T-helper 1 cell treated with Interleukin-12 subunit alpha and Interleukin-12 subunit beta and Interleukin-4 antibody, amounts not matched to agents 30 ng/mL and 1 ng/mL, for 36 hours (primary cell): Measurements from ENCODE around the gene INPP4A. TPM values are rescaled to one million over a fixed set of nuclear protein-coding genes. Genes with fewer than 3 reads are reported as not detected.

Source experiments
- intact Hi-C: fragments of 100-400 bp; cut with micrococcal nuclease; formaldehyde crosslinking; loops from one replicate; pipeline ENCODE4 v1.15.1; 2024
- total RNA-seq: library from RNA; stranded (reverse); gene quantifications from 2 replicates; pipeline ENCODE4 v1.2.3, GENCODE V29; 2022

Gene INPP4A
- total RNA-seq, 1 donor from 2014 or later: 174 TPM

- intact Hi-C loops: loop anchor here (5.0 to 10.0 kb wide), 3 partner anchors 162 to 894 kb away; partner anchors contain the start of genes INPP4A, TMEM131 and ZAP70
Observed at GRCh38 chr2:98606431-98606830, 161.8 kb downstream of the INPP4A start.

- intact Hi-C loops: loop anchor here (5.0 to 10.0 kb wide), 3 partner anchors 162 to 895 kb away; partner anchors contain the start of genes INPP4A, TMEM131 and ZAP70
Observed at GRCh38 chr2:98607104-98607503, 162.4 kb downstream of the INPP4A start.

- intact Hi-C loops: loop anchor here (1.0 to 10.0 kb wide), 13 partner anchors 27 to 895 kb away; partner anchors contain the start of genes C2orf15, EIF5B, INPP4A and LIPT1
Observed at GRCh38 chr2:98607741-98608115, 163.1 kb downstream of the INPP4A start.

- intact Hi-C loops: loop anchor here (1.0 to 10.0 kb wide), 13 partner anchors 26 to 896 kb away; partner anchors contain the start of genes C2orf15, EIF5B, INPP4A and LIPT1
Observed at GRCh38 chr2:98608116-98608961, 163.7 kb downstream of the INPP4A start, which contains the start of the genes COA5 and UNC50. TSS of gene COA5 (minus strand) at chr2:98608512. CDS start at chr2:98608405, 107 bp downstream. TSS of gene UNC50 (plus strand) at chr2:98608589. CDS start at chr2:98609760, 1,171 bp downstream.

- intact Hi-C loops: loop anchor here (1.0 to 10.0 kb wide), 13 partner anchors 26 to 897 kb away; partner anchors contain the start of genes C2orf15, EIF5B, INPP4A and LIPT1
Observed at GRCh38 chr2:98608962-98609604, 164.4 kb downstream of the INPP4A start.

GRCh38 chr2:98614024-98614739 is 169.5 kb downstream of the INPP4A start:
- intact Hi-C loops: no loop called here

- intact Hi-C loops: no loop called here
Observed at GRCh38 chr2:98615481-98615880, 170.8 kb downstream of the INPP4A start.

GRCh38 chr2:98617149-98617548 is 172.5 kb downstream of the INPP4A start:
- intact Hi-C loops: no loop called here

- intact Hi-C loops: no loop called here
Observed at GRCh38 chr2:98623657-98624056, 179.0 kb downstream of the INPP4A start.

- intact Hi-C loops: no loop called here
Observed at GRCh38 chr2:98632351-98632750, 187.7 kb downstream of the INPP4A start.

GRCh38 chr2:98634406-98635092 is 189.9 kb downstream of the INPP4A start:
- intact Hi-C loops: loop anchor here (1.0 to 2.0 kb wide), 2 partner anchors 26 to 203 kb away; partner anchors contain the start of genes COA5 and UNC50

GRCh38 chr2:98637401-98638147 is 192.9 kb downstream of the INPP4A start:
- intact Hi-C loops: no loop called here

GRCh38 chr2:98643496-98644100 is 198.9 kb downstream of the INPP4A start:
- intact Hi-C loops: loop anchor here (10.0 kb wide), 1 partner anchor 291 kb away; the partner anchor contains the start of gene CRACDL

Other genes with a start within 250 kb of the INPP4A start
- gene CNGA3, start 98.4 kb upstream of the INPP4A start, total RNA-seq: not detected in 2 replicates
- 20.7 and 23.3 TPM in 2 replicates for gene COA5, start 163.7 kb downstream of the INPP4A start, total RNA-seq
- 29.1 and 32.8 TPM in 2 replicates for gene UNC50, start 163.7 kb downstream of the INPP4A start, total RNA-seq